HG03025 (cell line): ENCODE measurements around the gene ABCB7.
"Not testable (repeated sequence)": the region's sequence is repeated elsewhere in the genome, so short reads cannot be mapped to it uniquely, and the experiment has no call there.

ENCODE experiments used
- ATAC-seq: cut with Tn5 transposase; IDR thresholded peaks from one replicate; pipeline ENCODE4 v1.9.1; 2021; ENCODE audit warnings: mild to moderate bottlenecking, moderate library complexity; ENCODE audit not compliant: unreplicated experiment, low FRiP score

ABCB7 gene

GRCh38 chrX:75107863-75108509 is 48.1 kb downstream of the ABCB7 start:
- no peak for ATAC-seq

- ATAC-seq = no peak
Observed at GRCh38 chrX:75106772-75107171, 49.3 kb downstream of the ABCB7 start.

GRCh38 chrX:75096331-75096730 is 59.8 kb downstream of the ABCB7 start:
- ATAC-seq = no peak

- no peak for ATAC-seq
Observed at GRCh38 chrX:75086731-75087195, 69.3 kb downstream of the ABCB7 start.

- no peak for ATAC-seq
Observed at GRCh38 chrX:75084757-75085156, 71.3 kb downstream of the ABCB7 start.

GRCh38 chrX:75076429-75076828 is 79.7 kb downstream of the ABCB7 start:
- no peak for ATAC-seq

GRCh38 chrX:75074475-75074874 is 81.6 kb downstream of the ABCB7 start:
- ATAC-seq = no peak

GRCh38 chrX:75071334-75071733 is 84.7 kb downstream of the ABCB7 start:
- no peak for ATAC-seq

- ATAC-seq = no peak
Observed at GRCh38 chrX:75067931-75068330, 88.2 kb downstream of the ABCB7 start.

GRCh38 chrX:75061701-75062100 is 94.4 kb downstream of the ABCB7 start:
- ATAC-seq = no peak

- ATAC-seq = no peak
Observed at GRCh38 chrX:75051047-75051446, 105.0 kb downstream of the ABCB7 start.

GRCh38 chrX:75045369-75045768 is 110.7 kb downstream of the ABCB7 start:
- ATAC-seq = no peak

GRCh38 chrX:75044142-75044541 is 111.9 kb downstream of the ABCB7 start:
- not testable (repeated sequence) for ATAC-seq

GRCh38 chrX:75038925-75039324 is 117.2 kb downstream of the ABCB7 start:
- ATAC-seq = no peak
